Jurkat, Clone E6-1 (cell line): ENCODE results near the gene SLC22A1.
"Not testable (repeated sequence)": the region's sequence is repeated elsewhere in the genome, so short reads cannot be mapped to it uniquely, and the experiment has no call there.

ENCODE experiments used
- DNase-seq: peaks from one replicate; pipeline ENCODE4 v3.0.0-alpha.2; 2011; ENCODE audit warnings: low read depth, low spot score
- H3K4me3 ChIP-seq: 2 replicates; pipeline ENCODE4 v1.5.1; 2011; ENCODE audit warnings: mild to moderate bottlenecking, low read length, control low read depth, moderate library complexity

Gene SLC22A1

GRCh38 chr6:160116411-160116810 is 5.2 kb upstream of the SLC22A1 start:
- H3K4me3 ChIP-seq: no peak overlapping the region
- DNase-seq: no peak

DNA sequence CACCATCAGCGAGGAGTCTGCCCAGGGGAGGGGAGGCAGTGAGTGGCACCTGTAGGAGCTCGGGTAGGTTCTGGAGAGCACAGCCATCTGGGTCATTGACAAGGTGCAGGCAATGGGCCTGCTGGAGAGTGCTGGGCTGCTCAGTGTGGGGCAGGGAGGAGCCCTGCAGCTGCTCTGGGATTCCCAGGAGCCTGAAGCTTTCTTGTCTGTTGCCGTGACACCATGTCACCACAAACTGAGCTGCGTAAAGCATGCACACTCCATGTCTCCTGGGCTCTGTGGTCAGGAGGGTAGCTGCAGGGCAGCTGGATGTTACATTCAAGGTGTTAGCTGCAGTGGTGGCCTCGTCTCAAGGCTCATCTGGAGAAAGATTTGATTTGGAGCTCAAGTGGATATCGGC is 4.5 kb upstream of the SLC22A1 start:
- no peak for DNase-seq
- no peak overlapping the region for H3K4me3 ChIP-seq

DNA sequence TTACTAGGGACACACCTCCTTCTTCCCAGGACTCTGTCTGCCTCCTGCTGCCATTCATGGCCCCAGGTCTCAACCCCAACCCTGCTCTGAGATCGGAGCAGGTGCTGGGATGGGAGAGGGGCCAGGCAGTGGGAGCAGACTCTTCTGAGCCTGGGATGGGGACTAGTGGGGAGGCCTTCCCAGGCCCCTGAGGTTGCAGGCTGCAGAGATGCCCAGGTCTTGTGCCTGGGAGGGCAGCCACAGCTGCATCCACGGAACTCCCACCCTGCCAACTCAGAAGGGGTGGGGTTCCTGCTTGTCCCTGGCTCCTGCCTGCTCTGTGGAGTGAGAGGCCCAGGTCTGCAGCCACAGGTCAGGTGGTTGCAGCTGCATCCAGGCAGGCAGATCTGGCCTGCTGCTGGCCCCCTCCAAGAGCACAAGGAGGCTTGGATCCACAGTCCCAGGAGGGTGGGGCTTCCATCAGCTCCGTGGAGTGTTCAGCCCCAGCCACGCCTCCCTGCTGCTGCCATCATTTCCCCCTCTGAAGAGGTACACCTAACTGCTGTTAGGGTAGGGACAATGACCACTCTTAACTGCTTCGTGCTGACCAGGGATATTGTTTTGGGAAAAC is 2.9 kb upstream of the SLC22A1 start:
- DNase-seq: no peak
- H3K4me3 ChIP-seq: no peak overlapping the region

DNA sequence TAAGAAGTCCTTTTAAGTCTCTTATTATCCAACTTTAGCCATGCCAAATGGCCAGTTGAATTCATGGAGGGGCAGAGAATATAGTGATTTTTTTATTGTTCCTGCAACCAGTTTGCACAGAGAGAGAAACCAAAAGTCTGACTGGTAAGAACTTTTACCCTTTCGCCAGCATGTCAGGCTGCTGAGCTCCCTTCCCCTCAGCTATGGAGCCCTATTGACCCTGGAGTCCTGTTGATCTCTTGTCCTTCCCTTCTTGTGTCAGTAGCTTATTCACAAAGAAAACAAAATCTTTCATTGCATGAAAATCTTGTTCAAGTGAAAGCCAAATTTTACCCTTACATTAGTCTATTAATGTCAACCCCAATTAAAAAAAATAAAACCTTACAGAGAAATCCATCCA is 1.5 kb upstream of the SLC22A1 start:
- no peak for DNase-seq
- no peak overlapping the region for H3K4me3 ChIP-seq

DNA sequence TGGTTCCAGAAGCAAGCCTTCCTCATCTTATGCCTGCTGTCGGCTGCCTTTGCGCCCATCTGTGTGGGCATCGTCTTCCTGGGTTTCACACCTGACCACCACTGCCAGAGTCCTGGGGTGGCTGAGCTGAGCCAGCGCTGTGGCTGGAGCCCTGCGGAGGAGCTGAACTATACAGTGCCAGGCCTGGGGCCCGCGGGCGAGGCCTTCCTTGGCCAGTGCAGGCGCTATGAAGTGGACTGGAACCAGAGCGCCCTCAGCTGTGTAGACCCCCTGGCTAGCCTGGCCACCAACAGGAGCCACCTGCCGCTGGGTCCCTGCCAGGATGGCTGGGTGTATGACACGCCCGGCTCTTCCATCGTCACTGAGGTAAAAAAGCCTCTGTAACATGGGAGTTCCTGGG is 366 bp downstream of the SLC22A1 start:
- H3K4me3 ChIP-seq: no peak overlapping the region
- no peak for DNase-seq

DNA sequence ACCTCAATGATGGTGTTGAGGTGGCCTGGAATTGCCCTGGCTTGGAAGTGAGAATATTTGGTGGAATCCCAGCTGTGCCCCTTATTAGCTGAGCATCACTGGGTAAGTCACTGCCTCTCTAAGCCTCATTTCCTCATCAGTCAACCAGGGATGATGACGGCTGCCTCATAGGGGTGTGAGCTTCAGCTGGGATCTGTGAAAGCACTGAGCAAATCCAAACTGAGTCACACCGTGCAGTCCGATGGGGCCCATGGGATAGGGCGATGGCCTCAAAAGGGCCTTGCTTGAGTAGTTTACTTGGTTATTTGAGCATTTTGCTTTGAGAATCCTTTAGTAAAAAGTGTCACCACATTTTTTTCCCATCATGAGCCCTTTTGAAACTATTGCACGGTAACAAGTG is 1.1 kb downstream of the SLC22A1 start:
- DNase-seq: no peak
- no peak overlapping the region for H3K4me3 ChIP-seq

- H3K4me3 ChIP-seq: no peak overlapping the region
- no peak for DNase-seq
Measured at GRCh38 chr6:160124007-160124406, 2.4 kb downstream of the SLC22A1 start.

GRCh38 chr6:160124605-160125004 is 3.0 kb downstream of the SLC22A1 start:
- no peak for DNase-seq
- H3K4me3 ChIP-seq: no peak overlapping the region

DNA sequence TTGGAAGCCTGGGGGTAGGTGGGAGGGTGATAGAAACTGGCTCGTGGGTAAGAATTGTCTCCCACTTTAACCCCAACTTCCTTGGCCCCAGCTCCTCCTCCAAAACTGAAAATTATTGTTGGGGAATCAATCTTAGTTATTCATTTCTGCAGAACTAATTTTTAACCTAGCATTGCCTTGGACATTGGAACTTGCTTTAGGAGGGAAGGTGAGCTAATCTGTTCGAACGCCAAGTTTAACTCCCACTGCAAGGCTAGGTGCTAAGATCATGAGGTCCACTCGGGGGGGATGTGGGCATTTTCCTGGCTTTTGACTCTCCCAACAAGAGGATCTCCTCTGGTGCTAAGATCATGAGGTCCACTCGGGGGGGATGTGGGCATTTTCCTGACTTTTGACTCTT is 3.5 kb downstream of the SLC22A1 start:
- H3K4me3 ChIP-seq, DNase-seq: not testable (repeated sequence)

DNA sequence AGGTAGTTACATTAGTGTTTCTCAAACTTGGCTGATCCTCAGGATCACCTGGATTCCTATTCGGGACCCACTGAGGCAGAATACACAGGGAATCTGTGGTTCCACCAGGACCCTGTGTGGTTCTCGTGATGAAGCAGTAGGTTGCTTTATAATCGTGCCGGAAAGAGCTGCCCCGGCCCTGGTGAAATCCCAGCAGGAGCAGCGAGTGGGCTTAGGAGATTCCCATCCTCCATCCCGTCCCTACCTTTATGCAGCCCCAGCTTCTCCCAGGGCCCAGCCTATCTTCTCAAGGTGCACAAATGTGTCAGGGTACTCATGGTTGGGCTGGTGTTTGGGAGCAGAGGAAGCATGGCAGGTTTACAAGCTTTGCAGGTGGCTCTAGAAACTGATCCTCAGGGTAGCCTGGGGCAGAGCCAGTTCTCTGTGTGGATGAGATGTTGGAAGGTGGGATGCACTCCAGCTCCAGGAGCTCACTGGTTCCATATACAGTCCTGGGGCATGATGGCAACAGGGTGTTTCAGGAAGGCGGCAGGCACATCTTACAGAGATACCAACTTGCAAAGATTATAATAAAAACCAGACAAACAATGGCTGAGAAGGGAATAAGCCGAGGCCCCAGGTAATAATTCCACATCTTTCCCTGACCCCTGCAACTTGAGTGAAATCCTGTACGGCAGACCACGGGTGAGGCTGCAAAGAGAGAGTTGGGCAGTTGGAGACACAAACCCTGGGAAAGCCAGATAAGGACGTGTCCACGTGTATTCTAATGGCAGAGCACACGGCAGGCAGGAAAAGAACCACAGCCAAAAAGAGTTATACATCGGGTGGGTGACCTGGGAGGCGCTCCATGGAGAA is 5.9 kb downstream of the SLC22A1 start:
- no peak overlapping the region for H3K4me3 ChIP-seq

GRCh38 chr6:160128125-160128683 is 6.6 kb downstream of the SLC22A1 start:
- no peak overlapping the region for H3K4me3 ChIP-seq
- DNase-seq: no peak

More for the DNA sequence above, 5.9 kb downstream of the SLC22A1 start:
- DNase-seq: no peak

GRCh38 chr6:160128879-160129516 is 7.4 kb downstream of the SLC22A1 start:
- H3K4me3 ChIP-seq: no peak overlapping the region
- DNase-seq: no peak

DNA sequence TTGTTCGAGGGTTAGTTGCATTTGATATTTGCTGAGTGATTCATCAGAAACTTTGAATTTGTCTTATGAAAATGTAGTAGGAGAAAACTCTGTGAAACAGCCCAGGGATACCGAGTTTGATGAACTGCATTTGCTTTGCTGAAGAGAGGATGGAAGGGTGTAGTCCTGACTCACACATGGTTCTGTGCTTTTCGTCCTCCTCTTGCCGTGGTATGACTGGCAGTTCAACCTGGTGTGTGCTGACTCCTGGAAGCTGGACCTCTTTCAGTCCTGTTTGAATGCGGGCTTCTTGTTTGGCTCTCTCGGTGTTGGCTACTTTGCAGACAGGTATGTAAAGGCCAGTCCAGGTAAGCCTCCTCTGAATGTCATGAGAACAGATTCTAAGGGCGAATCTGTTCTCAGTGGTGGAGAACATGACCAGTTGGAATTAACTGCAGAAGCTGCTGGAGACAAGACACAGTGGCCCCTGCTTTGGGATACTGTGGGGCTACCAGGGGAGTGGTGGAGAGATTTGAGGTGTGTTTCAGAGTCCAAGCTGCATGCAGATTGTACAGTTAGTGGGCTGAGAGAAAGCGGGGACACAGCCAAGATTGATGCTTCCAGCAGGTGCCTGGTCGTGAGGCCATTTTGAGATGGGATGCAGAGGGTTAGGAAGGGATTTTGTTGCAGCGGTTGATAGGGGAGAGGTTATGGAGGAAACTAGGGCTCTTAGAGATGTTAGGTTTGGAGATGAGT is 8.4 kb downstream of the SLC22A1 start:
- no peak for DNase-seq

DNA sequence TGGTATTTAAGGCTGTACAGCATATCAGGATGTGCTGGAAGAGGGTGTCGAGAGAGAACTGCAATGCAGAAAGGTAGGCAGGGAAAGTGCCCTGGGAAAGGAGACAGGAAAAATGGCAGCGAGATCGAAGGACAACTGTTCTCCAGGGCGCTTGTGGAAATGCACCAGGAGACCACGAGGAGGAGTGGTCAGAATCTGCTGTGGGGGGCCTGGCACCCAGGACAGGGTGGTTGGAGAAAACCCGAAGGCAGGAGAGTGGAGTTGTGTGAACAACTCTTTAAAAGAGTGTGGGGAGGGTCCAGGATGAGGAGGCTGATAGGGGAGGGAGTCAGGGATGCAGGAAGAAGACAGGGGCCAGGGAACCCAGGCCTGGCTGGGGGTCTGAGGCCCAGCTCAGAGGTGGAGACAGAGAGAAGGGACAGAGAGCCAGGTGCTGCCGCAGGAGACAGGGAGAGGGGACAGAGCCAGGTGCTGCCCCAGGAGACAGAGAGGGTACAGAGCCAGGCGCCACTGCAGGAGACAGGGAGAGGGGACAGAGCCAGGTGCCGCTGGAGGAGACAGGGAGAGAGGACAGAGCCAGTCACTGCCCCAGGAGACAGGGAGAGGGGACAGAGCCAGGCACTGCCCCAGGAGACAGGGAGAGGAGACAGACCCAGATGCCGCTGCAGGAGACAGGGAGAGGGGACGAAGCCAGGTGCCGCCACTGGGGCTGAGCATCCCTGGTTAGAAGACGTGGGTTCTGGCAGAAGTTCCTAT is 9.3 kb downstream of the SLC22A1 start:
- no peak for DNase-seq
- H3K4me3 ChIP-seq: no peak overlapping the region

More for the DNA sequence above, 8.4 kb downstream of the SLC22A1 start:
- no peak overlapping the region for H3K4me3 ChIP-seq

- DNase-seq: no peak
- H3K4me3 ChIP-seq: no peak overlapping the region
Measured at GRCh38 chr6:160131636-160132296, 10.2 kb downstream of the SLC22A1 start.

DNA sequence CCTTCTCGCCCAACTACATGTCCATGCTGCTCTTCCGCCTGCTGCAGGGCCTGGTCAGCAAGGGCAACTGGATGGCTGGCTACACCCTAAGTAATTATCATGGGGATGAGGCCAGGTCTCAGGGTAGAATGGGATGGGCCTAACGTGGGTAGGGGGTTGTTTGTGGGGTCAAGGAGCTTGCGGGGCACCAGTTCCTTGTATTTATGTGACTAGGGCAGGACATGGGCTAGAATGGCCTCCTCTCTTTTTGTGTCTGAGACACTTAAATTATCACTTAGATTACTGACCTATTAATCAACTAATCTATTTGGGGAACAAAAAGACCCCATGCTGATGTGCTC is 10.7 kb downstream of the SLC22A1 start:
- no peak for DNase-seq
- no peak overlapping the region for H3K4me3 ChIP-seq

- DNase-seq: no peak
- no peak overlapping the region for H3K4me3 ChIP-seq
Measured at GRCh38 chr6:160132776-160133338, 11.2 kb downstream of the SLC22A1 start.
